Upper lobe of right lung (tissue), 1 donor: ENCODE results near the gene MICAL1. TPM values are rescaled to one million over a fixed set of nuclear protein-coding genes. Genes with fewer than 3 reads are reported as not detected.

Experiments
- ATAC-seq: fragments of 200-7000 bp; cut with Tn5 transposase; one replicate; pipeline ENCODE4 v1.9.1; 2020; ENCODE audit warnings: mild to moderate bottlenecking, moderate library complexity
- DNase-seq: peaks from one replicate; pipeline ENCODE4 v3.0.0-alpha.2; 2020
- H3K27ac ChIP-seq: fragments of 200-600 bp; one replicate; pipeline ENCODE4 v1.8.0; 2022
- H3K27me3 ChIP-seq: fragments of 200-600 bp; one replicate; pipeline ENCODE4 v1.8.0; 2022; ENCODE audit warnings: mild to moderate bottlenecking
- H3K36me3 ChIP-seq: fragments of 200-600 bp; one replicate; pipeline ENCODE4 v1.8.0; 2022
- H3K4me1 ChIP-seq: fragments of 200-600 bp; one replicate; pipeline ENCODE4 v1.8.0; 2022
- H3K4me3 ChIP-seq: fragments of 200-600 bp; one replicate; pipeline ENCODE4 v1.8.0; 2022; ENCODE audit warnings: mild to moderate bottlenecking
- H3K9me3 ChIP-seq: fragments of 200-600 bp; one replicate; pipeline ENCODE4 v1.8.0; 2022
- intact Hi-C: fragments of 100-400 bp; cut with DNase I; formaldehyde crosslinking; loops from one replicate; pipeline ENCODE4 v1.11.0; 2022
- total RNA-seq: library from RNA; stranded (reverse); fragmentation: NEBNext Ultra II Directional; extraction: Animal tissue kit (Norgen Biotek cat#: 25700); gene quantifications from one replicate; pipeline ENCODE4 v1.2.1, GENCODE V29; 2021
- TF ChIP-seq, protein P1 (sequence below): fragments of 200-600 bp; IDR thresholded peaks from one replicate; pipeline ENCODE4 v1.8.0; 2022; ENCODE audit warnings: antibody characterized with exemption
- donor health status: DM: no; HTN: yes; CAD: no; lungs with severe emphysema.

Gene MICAL1
- total RNA-seq, 1 donor from 2014 or later, result 53.6 TPM

DNA sequence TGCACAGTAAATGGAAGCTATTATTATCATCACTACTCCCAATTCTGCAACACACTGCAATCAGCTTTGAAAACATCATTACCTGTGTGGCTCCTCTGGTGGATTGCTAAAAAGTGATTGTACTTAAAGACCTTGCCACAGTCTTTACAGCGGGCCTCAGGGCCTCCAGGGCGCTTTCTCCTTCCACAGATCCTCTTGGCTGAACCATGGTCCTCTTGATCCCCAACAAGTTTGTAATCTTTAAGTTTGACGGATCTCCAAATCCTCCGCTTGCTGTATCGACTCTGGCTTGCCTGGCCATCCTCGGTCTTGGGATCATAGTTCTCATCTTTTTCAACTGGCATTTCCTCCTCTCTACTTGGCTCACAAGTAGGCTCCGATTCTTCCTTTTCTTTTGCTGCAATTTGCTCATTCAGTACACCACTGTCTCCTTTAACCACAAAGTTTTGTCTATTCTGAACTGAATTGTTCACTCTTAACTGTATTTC lies 25.5 kb upstream of the MICAL1 start:
- peaks cover 42% of the 10 kb centered on the region for H3K4me1 ChIP-seq
- ATAC-seq, result no peak
- intact Hi-C loops, result no loop called here

GRCh38 chr6:109478841-109479624 lies 23.5 kb upstream of the MICAL1 start:
- Histone ChIP-seq H3K4me3 (peak overlapping the region; percentile 23), H3K36me3 (peaks cover 51% of the 10 kb centered on the region), H3K9me3 (no peaks in the 10 kb centered on the region), H3K27ac (no peak overlapping the region), H3K4me1 (peaks cover 42% of the 10 kb centered on the region), H3K27me3 (no peaks in the 10 kb centered on the region)
- DNase-seq (no peak), ATAC-seq (no peak)
- intact Hi-C loops, result no loop called here
- TF ChIP-seq, protein P1, sequence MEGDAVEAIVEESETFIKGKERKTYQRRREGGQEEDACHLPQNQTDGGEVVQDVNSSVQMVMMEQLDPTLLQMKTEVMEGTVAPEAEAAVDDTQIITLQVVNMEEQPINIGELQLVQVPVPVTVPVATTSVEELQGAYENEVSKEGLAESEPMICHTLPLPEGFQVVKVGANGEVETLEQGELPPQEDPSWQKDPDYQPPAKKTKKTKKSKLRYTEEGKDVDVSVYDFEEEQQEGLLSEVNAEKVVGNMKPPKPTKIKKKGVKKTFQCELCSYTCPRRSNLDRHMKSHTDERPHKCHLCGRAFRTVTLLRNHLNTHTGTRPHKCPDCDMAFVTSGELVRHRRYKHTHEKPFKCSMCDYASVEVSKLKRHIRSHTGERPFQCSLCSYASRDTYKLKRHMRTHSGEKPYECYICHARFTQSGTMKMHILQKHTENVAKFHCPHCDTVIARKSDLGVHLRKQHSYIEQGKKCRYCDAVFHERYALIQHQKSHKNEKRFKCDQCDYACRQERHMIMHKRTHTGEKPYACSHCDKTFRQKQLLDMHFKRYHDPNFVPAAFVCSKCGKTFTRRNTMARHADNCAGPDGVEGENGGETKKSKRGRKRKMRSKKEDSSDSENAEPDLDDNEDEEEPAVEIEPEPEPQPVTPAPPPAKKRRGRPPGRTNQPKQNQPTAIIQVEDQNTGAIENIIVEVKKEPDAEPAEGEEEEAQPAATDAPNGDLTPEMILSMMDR, result no peak

More for the DNA sequence above, 25.5 kb upstream of the MICAL1 start:
- Histone ChIP-seq H3K27ac (no peak overlapping the region), H3K36me3 (peaks cover 31% of the 10 kb centered on the region), H3K4me3 (no peak overlapping the region), H3K27me3 (no peaks in the 10 kb centered on the region), H3K9me3 (no peaks in the 10 kb centered on the region)
- DNase-seq, result no peak
- TF ChIP-seq, protein P1, result no peak

- H3K9me3 ChIP-seq, result no peaks in the 10 kb centered on the region
- H3K27me3 ChIP-seq, result no peaks in the 10 kb centered on the region
- H3K4me3 ChIP-seq, result no peak overlapping the region
- DNase-seq (no peak), ATAC-seq (no peak)
- H3K27ac ChIP-seq, result no peak overlapping the region
- intact Hi-C loops, result no loop called here
- TF ChIP-seq, protein P1, result no peak
- H3K36me3 ChIP-seq, result peaks cover 58% of the 10 kb centered on the region
- H3K4me1 ChIP-seq, result peaks cover 42% of the 10 kb centered on the region
These were observed 22.7 kb upstream of the MICAL1 start for GRCh38 chr6:109478222-109478805.

GRCh38 chr6:109477725-109478124 lies 22.2 kb upstream of the MICAL1 start:
- intact Hi-C loops, result no loop called here
- Histone ChIP-seq H3K36me3 (peaks cover 64% of the 10 kb centered on the region), H3K4me1 (peaks cover 42% of the 10 kb centered on the region), H3K4me3 (no peak overlapping the region), H3K9me3 (no peaks in the 10 kb centered on the region), H3K27me3 (no peaks in the 10 kb centered on the region), H3K27ac (no peak overlapping the region)
- TF ChIP-seq, protein P1, result no peak
- no peak for DNase-seq
- no peak for ATAC-seq

GRCh38 chr6:109477184-109477583 lies 21.6 kb upstream of the MICAL1 start:
- Histone ChIP-seq H3K4me3 (no peak overlapping the region), H3K27ac (no peak overlapping the region), H3K9me3 (no peaks in the 10 kb centered on the region), H3K4me1 (peaks cover 42% of the 10 kb centered on the region), H3K36me3 (peaks cover 70% of the 10 kb centered on the region), H3K27me3 (no peaks in the 10 kb centered on the region)
- ATAC-seq (no peak), DNase-seq (no peak)
- intact Hi-C loops, result no loop called here
- TF ChIP-seq, protein P1, result no peak
